ENCODE measurements around the gene PAK6.
A peak's percentile ranks its signal among the peaks of the same experiment; 100 is the strongest.

The PAK6 gene

GRCh38 chr15:40309344-40309862 lies 70.5 kb downstream of the PAK6 start:
- DNase-seq: no peak

GRCh38 chr15:40310001-40310959 lies 71.4 kb downstream of the PAK6 start:
- peak in 27 of 58 donors; percentile 12 to 65 (median 27) for DNase-seq

GRCh38 chr15:40310993-40311392 lies 72.1 kb downstream of the PAK6 start:
- DNase-seq: no peak

GRCh38 chr15:40312370-40313158 lies 73.7 kb downstream of the PAK6 start:
- no peak for DNase-seq

GRCh38 chr15:40313531-40314398 lies 74.9 kb downstream of the PAK6 start:
- DNase-seq: peak in 7 of 58 donors; percentile 10 to 31 (median 21)

- DNase-seq: no peak
These were observed 75.9 kb downstream of the PAK6 start for GRCh38 chr15:40314723-40315276.

- no peak for DNase-seq
These were observed 78.1 kb downstream of the PAK6 start for GRCh38 chr15:40316931-40317330.

GRCh38 chr15:40317580-40317979 lies 78.7 kb downstream of the PAK6 start:
- no peak for DNase-seq

- no peak for DNase-seq
These were observed 81.5 kb downstream of the PAK6 start for GRCh38 chr15:40320409-40320808.

GRCh38 chr15:40320931-40321371 lies 82.1 kb downstream of the PAK6 start:
- peak in 30 of 58 donors; percentile 6 to 68 (median 34) for DNase-seq

- DNase-seq: peak in 3 of 58 donors; percentile 48 to 54 (median 49)
These were observed 83.8 kb downstream of the PAK6 start for GRCh38 chr15:40322531-40323238.

GRCh38 chr15:40323239-40323952 lies 84.5 kb downstream of the PAK6 start, which contains the start of gene INAFM2:
Gene INAFM2 (plus strand): TSS chr15:40323692. CDS start chr15:40324056, 364 bp downstream.
- peak; percentile 41 to 94 (median 80) for DNase-seq

- peak in 6 of 58 donors; percentile 13 to 52 (median 32) for DNase-seq
These were observed 85.4 kb downstream of the PAK6 start for GRCh38 chr15:40323953-40324937.

GRCh38 chr15:40325188-40325587 lies 86.3 kb downstream of the PAK6 start:
- no peak for DNase-seq

GRCh38 chr15:40325700-40326099 lies 86.8 kb downstream of the PAK6 start:
- no peak for DNase-seq

Measured in anterior cingulate cortex (tissue), 58 donors.